Colon (tissue), 2 donors: ENCODE results near the gene NOX3.
"Not testable (repeated sequence)": the region's sequence is repeated elsewhere in the genome, so short reads cannot be mapped to it uniquely, and the experiment has no call there.

Experiments
- FAIRE-seq: peaks from 2 replicates; lab custom pipeline; 2012; peaks lifted over from hg19 to GRCh38; lab: Jason Lieb, UNC
- donor health status: control.
- donor health status: control.

NOX3 gene

GRCh38 chr6:155468543-155468942 lies 12.9 kb upstream of the NOX3 start:
- not testable (repeated sequence) for FAIRE-seq

DNA sequence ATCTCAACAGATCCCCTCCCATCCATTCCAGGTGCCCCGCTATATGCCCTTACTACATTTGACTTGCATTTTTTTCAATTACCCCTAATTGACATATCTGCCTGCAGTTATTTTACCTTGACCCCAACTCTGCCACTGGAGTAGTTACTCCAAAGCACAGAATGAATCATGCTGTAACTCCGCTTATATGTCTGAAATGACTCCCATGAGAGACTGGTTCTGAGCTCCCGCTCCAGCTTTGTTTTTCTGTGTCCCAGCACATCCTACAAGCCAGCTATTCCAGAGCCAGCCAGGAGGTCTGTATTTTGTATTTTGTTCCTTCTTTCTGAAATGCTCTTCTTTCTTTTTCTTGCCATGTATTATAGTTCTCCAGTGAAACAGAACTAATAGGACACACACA lies 10.9 kb upstream of the NOX3 start:
- no peak for FAIRE-seq

- no peak for FAIRE-seq
Measured at GRCh38 chr6:155461556-155461955, 5.9 kb upstream of the NOX3 start.

DNA sequence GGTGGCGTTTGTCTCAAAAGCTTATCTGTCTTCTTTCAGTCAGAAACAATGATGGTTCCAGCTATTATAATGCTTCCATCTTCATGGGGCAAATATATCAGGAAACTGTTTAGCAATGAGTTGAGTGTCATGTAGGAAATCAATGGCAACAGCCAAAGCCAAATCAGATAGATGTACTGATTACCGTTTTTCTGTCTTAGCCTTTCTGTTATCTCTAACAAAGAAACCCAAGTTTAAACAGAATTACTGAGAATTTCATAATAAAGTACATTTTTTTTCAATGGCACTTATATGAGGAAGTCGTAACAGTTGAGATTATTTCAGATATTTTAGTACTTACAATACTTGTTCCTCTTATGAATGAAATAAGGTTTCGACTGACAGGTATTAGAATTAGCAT lies 1.2 kb downstream of the NOX3 start:
- no peak for FAIRE-seq

GRCh38 chr6:155454008-155454407 lies 1.6 kb downstream of the NOX3 start:
- FAIRE-seq = no peak

DNA sequence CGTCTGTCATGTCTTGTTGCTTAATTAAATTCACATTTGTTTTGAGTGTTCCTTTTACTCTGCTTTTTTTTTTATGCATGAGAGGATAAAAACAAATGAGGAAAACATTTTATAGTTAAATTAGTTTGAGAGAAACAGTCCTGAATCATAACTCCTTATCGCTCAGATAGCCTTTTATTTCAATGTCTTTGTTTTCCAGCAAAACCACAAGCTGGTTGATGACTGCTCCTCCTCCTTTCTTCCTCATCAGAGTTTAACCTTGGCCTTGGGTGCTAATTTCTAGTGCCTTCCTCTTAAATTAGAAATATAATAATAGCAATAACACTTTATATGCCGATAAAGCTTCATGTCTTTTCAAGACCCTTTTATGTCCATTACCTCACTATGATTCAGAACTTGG lies 3.1 kb downstream of the NOX3 start:
- no peak for FAIRE-seq

GRCh38 chr6:155451530-155451929 lies 4.1 kb downstream of the NOX3 start:
- not testable (repeated sequence) for FAIRE-seq

- no peak for FAIRE-seq
Measured at GRCh38 chr6:155450240-155450581, 5.4 kb downstream of the NOX3 start.

DNA sequence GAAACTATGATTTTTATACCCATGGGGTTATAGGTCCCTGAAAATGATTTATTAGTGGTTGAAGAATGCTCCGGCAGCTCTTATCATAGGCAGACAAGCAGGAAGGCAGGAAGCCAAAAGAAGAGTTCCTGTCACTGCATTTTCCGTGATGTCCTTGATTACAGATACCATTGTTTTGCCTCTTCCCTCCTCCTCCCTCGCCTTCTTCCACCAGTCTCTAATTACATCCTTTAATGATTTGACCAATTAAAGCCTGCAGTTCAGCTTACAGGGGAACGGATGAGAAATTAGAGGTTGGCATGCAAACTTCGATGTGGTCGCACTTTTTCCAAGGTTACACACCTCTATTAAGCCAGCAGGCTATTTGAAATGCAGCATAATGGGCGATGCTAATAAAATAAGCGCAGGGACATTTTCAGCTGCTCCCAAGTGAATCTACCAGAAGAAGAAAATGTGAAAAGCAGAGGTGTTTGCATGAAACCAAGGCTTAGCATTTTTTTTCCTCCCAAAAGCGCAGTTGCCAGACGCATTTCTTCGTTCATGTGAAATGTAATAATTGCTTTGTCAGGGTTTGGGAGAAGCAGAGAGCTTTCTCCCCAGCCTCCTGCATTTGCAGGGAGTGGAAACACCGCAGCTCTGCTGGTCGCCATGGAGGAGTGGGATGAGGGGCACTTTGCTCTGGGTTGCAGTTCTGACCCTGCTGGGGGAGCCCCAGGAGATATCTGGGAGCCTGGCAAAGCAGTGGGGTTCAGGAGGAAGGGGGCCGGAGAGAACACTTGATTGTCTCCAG lies 6.0 kb downstream of the NOX3 start:
- no peak for FAIRE-seq

- FAIRE-seq = no peak
Measured at GRCh38 chr6:155448668-155449449, 6.8 kb downstream of the NOX3 start.

DNA sequence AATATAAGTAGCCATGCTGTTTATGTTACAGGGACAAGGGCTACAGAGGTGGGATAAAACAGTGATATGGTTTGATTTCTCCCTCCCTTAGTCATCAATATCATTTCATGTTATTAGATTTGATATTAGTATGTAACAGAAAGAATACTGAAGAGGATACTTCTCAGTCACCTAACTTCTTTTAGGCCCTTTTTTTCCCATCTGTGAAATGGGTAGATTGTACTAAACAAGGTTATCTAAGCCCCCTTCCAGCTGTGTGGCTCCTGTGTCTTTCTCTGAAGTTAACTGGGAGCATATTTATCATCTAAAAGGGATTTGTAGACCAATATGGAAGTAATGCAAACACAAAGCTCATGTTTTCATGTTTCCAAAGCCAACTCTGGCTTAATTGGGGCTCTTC lies 7.7 kb downstream of the NOX3 start:
- no peak for FAIRE-seq

DNA sequence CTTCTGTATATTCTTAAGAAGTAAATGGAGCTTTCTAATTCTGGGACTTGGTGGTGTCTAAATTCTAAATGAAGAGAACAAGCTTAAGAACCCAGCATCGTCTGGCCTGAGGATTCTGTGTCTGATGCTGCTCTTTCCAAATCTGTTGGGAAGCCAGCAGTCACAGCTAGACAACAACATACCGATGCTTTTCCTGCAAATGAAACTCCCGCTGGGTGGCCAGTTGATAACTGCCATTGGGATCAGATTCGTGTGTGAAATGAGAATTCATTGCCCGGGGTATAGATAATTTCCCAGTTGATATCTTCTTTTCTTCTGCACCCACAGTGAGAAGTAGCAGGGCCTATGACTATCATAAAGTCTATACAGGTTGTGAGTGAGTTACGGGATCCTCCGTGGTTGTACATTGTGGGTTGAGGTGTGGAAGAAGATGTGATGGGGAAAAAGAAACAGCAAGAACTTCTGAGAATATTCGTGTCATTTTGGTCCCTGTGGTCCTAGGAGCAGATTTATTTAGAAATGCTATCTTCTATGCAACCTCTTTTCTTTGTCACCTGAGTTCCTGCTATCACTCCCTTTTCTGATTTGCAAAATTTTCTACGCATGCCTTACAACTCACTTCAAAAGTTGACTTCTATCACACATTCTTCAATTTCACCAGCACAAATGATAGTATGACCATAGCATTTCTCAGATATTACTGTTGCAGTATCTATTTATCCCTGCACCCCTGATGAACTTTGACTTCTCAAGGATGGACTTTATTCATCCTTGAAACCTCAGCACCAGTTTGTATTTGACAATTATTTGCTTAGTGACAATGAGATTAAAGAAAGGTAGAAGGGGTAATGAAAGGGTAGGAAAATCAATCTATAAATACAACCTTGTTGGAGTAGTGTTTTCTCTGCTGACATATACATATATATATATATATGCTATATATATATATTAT lies 10.4 kb downstream of the NOX3 start:
- FAIRE-seq = no peak

- no peak for FAIRE-seq
Measured at GRCh38 chr6:155444120-155444917, 11.3 kb downstream of the NOX3 start.

GRCh38 chr6:155443168-155443567 lies 12.5 kb downstream of the NOX3 start:
- FAIRE-seq = no peak

GRCh38 chr6:155442562-155442961 lies 13.1 kb downstream of the NOX3 start:
- no peak for FAIRE-seq

DNA sequence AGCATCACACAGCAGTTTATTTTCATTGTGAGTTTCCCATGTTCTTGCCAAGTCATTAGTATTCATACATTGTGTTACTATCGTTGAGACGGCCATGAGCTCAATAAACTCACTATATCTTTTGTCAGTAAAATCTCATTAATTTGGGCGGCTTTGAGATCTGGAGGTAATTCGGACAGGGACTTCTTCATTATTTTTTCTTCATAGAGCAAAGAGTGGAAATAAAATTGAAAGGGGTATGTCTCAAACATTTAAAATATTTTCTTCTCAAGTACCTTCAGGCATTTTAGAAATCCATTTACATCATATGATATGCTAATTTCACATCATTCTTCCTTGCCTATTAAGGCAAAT lies 14.6 kb downstream of the NOX3 start:
- FAIRE-seq = no peak

- no peak for FAIRE-seq
Measured at GRCh38 chr6:155440398-155441111, 15.1 kb downstream of the NOX3 start.

DNA sequence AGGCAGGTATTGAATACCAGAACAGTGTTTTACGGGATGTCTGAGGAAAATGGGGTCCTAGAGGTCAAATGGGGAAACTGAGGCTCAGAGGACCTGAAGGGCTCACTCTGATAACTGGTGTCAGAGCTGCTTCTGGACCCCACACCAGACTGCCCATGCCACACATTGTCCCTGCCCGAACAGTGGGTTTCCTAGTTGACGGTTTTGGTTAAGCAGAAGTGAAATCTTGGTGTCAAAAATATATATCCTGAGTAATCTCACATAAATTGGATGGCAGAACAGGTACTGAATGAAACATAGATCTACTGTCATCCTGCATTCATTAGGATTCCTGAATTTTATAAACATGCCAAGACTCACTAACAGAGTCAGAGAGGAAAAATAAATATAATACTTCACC lies 16.3 kb downstream of the NOX3 start:
- FAIRE-seq = no peak

DNA sequence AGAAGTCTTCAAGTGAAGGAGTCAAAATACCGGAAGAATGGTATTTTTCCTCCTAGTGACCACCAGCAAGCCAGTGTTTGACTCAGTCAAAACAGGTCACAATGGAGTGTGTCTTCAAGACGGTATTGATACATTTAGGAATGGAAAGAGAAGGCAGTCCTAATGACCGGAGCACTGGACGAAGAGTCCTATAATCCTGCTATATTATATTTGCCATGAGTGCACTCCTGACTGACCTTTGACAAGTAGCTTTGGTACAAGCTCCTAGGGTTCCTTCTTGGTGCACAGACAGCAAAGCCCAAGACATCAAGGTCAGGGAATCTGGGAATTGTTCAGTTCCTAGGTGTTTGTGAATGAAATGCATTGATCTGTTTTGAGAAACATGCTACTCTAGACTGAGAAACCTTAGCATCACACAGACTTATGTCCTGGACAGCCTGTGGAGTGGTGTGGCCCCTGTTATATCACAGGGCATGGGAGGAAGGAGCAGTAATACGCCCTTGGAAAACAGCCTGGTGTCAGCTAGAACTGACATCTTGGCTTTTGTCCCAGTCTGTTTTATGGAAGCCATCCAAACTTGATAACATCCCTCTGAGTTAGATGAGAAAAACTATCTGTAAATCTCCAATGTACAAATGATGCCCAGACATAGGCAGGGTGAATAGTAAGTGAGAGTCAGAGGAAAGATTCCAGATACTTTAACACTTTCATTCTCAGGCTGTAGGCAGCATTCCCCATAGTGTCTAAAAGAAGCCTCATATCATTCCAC lies 18.5 kb downstream of the NOX3 start:
- no peak for FAIRE-seq

DNA sequence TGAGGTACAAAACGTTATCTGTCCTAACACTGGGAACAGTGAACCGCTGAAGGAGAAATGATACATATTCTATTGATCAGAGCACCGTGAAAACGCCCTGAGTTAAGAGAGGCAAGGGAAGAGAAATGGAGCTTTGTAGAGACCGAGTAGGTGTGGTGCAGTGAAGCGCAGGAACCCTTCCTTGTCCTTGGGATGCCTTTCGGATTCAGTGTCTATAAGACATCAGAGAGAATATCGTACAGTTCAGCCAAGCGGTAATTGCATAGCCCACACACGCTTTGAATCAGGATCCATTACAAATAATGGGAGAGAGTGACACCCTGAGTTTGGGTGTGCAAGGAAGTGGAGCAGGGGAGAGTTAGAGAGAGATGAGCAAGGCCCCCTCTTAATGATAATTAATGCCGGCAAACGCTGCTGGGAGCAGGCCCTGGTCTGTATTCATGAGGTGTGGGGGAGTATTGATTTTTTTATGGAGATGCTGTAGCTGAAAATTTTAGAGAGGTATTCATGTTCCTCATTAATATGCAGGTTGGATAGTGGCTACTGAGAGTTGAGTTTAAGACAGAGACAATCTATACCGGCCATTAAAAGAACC lies 20.7 kb downstream of the NOX3 start:
- FAIRE-seq = no peak
